GM10248 (cell line): Measurements from ENCODE around the gene AKAP6.
A peak's percentile ranks its signal among the peaks of the same experiment; 100 is the strongest.

ENCODE experiments used
- CTCF ChIA-PET: fragments of 300-600 bp; sonication (Branson Sonifier 250); formaldehyde crosslinking; extraction: SDS; loops from one replicate; lab custom pipeline; 2021; ENCODE audit warnings: antibody characterized with exemption; lab: Yijun Ruan, JAX
- POLR2A ChIA-PET: fragments of 350-650 bp; sonication (Branson Sonifier 250); formaldehyde crosslinking; extraction: SDS; loops from one replicate; lab custom pipeline; 2020; ENCODE audit warnings: antibody characterized with exemption; lab: Yijun Ruan, JAX
- DNase-seq: peaks from one replicate; pipeline ENCODE4 v3.0.0; 2012; ENCODE audit errors: extremely low spot score
- CTCF ChIP-seq: IDR thresholded peaks from 2 replicates; pipeline ENCODE4 v1.5.1; 2012; ENCODE audit warnings: mild to moderate bottlenecking, low read depth; ENCODE audit errors: extremely low read depth, missing control alignments, control extremely low read depth

AKAP6 gene

GRCh38 chr14:32349322-32349721, 20.2 kb downstream of the AKAP6 start:
- POLR2A ChIA-PET: no interaction called here
- TF ChIP-seq CTCF: no peak
- CTCF ChIA-PET: interaction anchor here (1.0 to 1.1 kb wide), 2 partner anchors 27 to 97 kb away, joined by 3 read pairs; no protein-coding TSS in a partner anchor
- no peak for DNase-seq

GRCh38 chr14:32350020-32350419, 20.9 kb downstream of the AKAP6 start:
- ChIA-PET CTCF (interaction anchor here (1.0 to 1.1 kb wide), 2 partner anchors 26 to 98 kb away, joined by 3 read pairs; no protein-coding TSS in a partner anchor), POLR2A (no interaction called here)
- TF ChIP-seq CTCF: no peak
- peak; percentile 45 for DNase-seq

- CTCF ChIA-PET: no interaction called here
- no peak for TF ChIP-seq CTCF
- POLR2A ChIA-PET: no interaction called here
- no peak for DNase-seq
Observed at GRCh38 chr14:32352631-32353030, 23.5 kb downstream of the AKAP6 start.

GRCh38 chr14:32354716-32355115, 25.6 kb downstream of the AKAP6 start:
- ChIA-PET CTCF (interaction anchor here (1.3 to 1.4 kb wide), 2 partner anchors 9 to 24 kb away, joined by 3 read pairs; no protein-coding TSS in a partner anchor), POLR2A (no interaction called here)
- no peak for DNase-seq
- TF ChIP-seq CTCF: no peak

- ChIA-PET CTCF (no interaction called here), POLR2A (no interaction called here)
- no peak for TF ChIP-seq CTCF
- no peak for DNase-seq
Observed at GRCh38 chr14:32358781-32359180, 29.7 kb downstream of the AKAP6 start.

- POLR2A ChIA-PET: no interaction called here
- DNase-seq: no peak
- CTCF ChIA-PET: interaction anchor here (1.0 kb wide), 1 partner anchor 343 kb away, joined by 3 read pairs; no protein-coding TSS in a partner anchor
- no peak for TF ChIP-seq CTCF
Observed at GRCh38 chr14:32361674-32362073, 32.6 kb downstream of the AKAP6 start.
